ENCODE results near the gene PVALEF. TPM values are rescaled to one million over a fixed set of nuclear protein-coding genes. Genes with fewer than 3 reads are reported as not detected.

PVALEF gene
- total and polyA plus RNA-seq, 11 donors, result not detected

DNA sequence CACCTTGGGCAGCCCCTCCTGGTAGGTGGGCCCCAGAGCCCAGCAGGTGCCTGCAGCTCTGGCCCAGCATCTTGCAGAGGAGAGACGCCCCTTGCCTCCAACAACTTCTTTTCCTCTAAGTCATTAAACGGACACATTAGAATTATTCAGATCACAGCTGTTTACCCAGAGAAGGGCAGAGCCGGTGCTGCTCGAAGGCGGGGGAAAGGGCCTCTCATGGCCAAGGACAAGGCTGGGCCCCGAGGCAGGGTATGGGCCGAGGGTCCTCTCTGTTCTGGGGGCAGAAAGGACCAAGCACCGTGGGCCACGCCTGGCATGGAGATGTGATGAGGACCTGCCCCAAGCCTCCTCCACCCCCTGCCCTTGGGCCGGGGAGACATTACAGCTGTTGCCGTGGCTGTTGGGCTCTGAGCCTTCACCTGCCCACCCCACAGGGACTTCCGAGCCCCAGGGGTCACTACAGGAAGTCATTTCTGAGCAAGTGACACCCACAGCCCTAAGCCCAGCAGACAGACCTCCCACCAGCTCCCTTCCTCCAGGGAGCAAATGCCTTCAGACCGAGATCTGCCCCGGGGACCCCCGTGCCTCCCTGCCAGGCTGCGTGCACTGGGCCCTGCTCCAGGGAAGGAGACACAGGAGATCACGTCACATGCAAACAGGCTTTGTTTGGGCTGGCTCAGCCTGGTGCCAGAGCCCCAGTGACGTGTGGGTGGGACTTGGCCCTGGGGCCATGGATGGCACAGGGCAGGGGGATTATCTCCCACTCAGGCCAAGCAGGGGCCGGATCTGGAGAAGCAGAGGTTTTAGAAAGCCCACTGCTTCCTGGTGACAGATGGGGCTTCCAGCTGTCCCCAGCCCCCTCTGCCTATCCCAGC lies 699 bp upstream of the PVALEF start:
- Histone ChIP-seq H3K9me3 (no peaks in the 10 kb centered on the region), H3K27me3 (peaks cover 0 to 31% (median 4%) of the 10 kb centered on the region in 9 donors), H3K27ac (peak overlapping the region in 2 of 12 donors; percentile 19 to 44), H3K4me1 (peaks cover 0 to 22% (median 4%) of the 10 kb centered on the region in 12 donors), H3K4me3 (peak overlapping the region in 3 of 12 donors; percentile 44 to 56 (median 51)), H3K36me3 (no peaks in the 10 kb centered on the region)
- 64 to 72% (median 67%) methylated on average over 11 to 19 of the region's 19 CpGs for WGBS, 4 donors
- DNase-seq (peak in 1 of 5 donors; percentile 7), ATAC-seq (peak in 2 of 4 donors; percentile 46 to 51)
- TF ChIP-seq CTCF (IDR thresholded peaks at IDR 0.05) (no peak), POLR2A (IDR thresholded peaks at IDR 0.05) (no peak)
- intact Hi-C loops (cut with DNase I), result no loop called here

- intact Hi-C loops (cut with DNase I), result no loop called here
- TF ChIP-seq CTCF (IDR thresholded peaks at IDR 0.05), result no peak
- no peak for TF ChIP-seq POLR2A (IDR thresholded peaks at IDR 0.05)
- WGBS, 4 donors, result 1 to 13% (median 4%) methylated on average over 7 to 61 of the region's 62 CpGs
- Histone ChIP-seq H3K4me1 (peaks cover 0 to 15% (median 4%) of the 10 kb centered on the region in 12 donors), H3K36me3 (no peaks in the 10 kb centered on the region), H3K27me3 (peaks cover 0 to 31% (median 4%) of the 10 kb centered on the region in 9 donors), H3K27ac (peak within 1 kb of the TSS in 5 of 12 donors; percentile 19 to 47 (median 40)), H3K9me3 (no peaks in the 10 kb centered on the region), H3K4me3 (peak within 1 kb of the TSS; percentile 16 to 56 (median 48))
- no peak for ATAC-seq
- DNase-seq, result no peak
Observed at GRCh38 chr17:81166033-81166492, 756 bp downstream of the PVALEF start, which contains the start of gene AATK. AATK (minus strand) TSS chr17:81166221; CDS start chr17:81165992, 229 bp downstream.

GRCh38 chr17:81167194-81167524 lies 1.9 kb downstream of the PVALEF start:
- TF ChIP-seq POLR2A (IDR thresholded peaks at IDR 0.05), result no peak
- TF ChIP-seq CTCF (IDR thresholded peaks at IDR 0.05), result no peak
- H3K27me3 ChIP-seq, result peaks cover 0 to 31% (median 4%) of the 10 kb centered on the region in 9 donors
- peaks cover 0 to 15% (median 4%) of the 10 kb centered on the region in 12 donors for H3K4me1 ChIP-seq
- no peak for ATAC-seq
- H3K4me3 ChIP-seq, result no peak overlapping the region
- intact Hi-C loops (cut with DNase I), result no loop called here
- H3K36me3 ChIP-seq, result no peaks in the 10 kb centered on the region
- H3K27ac ChIP-seq, result no peak overlapping the region
- no peaks in the 10 kb centered on the region for H3K9me3 ChIP-seq
- WGBS, 4 donors, result 93 to 100% (median 95%) methylated on average over 4 of the region's 4 CpGs
- no peak for DNase-seq

GRCh38 chr17:81167638-81168037 lies 2.3 kb downstream of the PVALEF start:
- Histone ChIP-seq H3K4me3 (no peak overlapping the region), H3K4me1 (peaks cover 0 to 15% (median 4%) of the 10 kb centered on the region in 12 donors), H3K9me3 (no peaks in the 10 kb centered on the region), H3K27me3 (peaks cover 0 to 31% (median 4%) of the 10 kb centered on the region in 9 donors), H3K36me3 (no peaks in the 10 kb centered on the region), H3K27ac (no peak overlapping the region)
- ATAC-seq (no peak), DNase-seq (no peak)
- TF ChIP-seq POLR2A (IDR thresholded peaks at IDR 0.05) (no peak), CTCF (IDR thresholded peaks at IDR 0.05) (no peak)
- 93 to 100% (median 95%) methylated on average over 5 to 7 of the region's 7 CpGs for WGBS, 4 donors
- intact Hi-C loops (cut with DNase I), result no loop called here

Data from heart left ventricle (tissue), 16 donors.